ENCODE data around the gene RTL9.
"Not testable (repeated sequence)": the region's sequence is repeated elsewhere in the genome, so short reads cannot be mapped to it uniquely, and the experiment has no call there.

Gene RTL9

DNA sequence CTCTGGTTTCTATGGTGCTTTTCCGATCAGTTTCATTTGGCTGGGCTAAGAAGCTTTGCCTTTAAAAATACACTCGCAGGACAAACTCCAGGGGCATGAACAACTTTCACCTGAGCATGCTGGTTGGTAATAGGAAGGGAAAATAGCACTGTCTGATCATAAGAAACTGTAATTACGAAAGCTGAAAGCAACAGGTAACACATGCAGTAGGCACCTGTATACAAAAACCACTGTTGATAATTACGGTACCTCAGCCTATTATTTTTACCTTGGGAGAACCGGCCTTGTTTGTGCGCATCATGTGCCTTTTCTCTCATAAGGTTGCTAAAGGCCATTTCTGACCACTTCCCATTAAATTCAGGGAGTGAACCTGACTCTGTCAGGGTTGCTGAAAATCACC is 45.7 kb downstream of the RTL9 start:
- no peak for DNase-seq

DNA sequence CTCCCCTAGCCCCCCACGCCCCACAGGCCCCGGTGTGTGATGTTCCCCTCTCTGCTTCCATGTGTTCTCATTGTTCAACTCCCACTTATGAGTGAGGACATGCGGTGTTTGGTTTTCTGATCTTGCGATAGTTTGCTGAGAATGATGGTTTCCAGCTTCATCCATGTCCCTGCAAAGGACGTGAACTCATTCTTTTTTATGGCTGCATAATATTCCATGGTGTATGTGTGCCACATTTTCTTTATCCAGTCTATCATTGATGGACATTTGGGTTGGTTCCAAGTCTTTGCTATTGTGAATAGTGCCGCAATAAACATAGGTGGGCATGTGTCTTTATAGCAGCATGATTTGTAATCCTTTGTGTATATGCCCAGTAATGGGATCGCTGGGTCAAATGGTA is 47.6 kb downstream of the RTL9 start:
- not testable (repeated sequence) for DNase-seq

DNA sequence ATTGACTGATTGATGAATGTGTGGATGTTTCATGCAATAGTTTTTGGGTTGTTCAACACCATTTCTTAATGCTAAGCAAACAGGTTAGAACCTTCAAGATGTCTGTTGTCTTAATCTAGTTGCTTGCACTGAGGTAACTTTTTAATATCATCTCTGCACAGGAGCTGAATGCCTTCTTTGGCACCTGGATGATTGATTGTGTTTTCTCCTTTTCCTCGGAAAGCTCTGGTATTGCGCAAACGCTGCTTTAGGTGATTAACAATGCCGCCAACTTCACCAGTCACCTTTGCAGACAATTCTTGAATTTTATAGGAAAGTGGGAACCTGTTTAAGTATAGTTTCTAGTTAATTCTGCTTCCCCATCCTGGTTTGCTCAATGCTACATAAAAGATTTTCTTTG is 48.2 kb downstream of the RTL9 start:
- DNase-seq = no peak

DNA sequence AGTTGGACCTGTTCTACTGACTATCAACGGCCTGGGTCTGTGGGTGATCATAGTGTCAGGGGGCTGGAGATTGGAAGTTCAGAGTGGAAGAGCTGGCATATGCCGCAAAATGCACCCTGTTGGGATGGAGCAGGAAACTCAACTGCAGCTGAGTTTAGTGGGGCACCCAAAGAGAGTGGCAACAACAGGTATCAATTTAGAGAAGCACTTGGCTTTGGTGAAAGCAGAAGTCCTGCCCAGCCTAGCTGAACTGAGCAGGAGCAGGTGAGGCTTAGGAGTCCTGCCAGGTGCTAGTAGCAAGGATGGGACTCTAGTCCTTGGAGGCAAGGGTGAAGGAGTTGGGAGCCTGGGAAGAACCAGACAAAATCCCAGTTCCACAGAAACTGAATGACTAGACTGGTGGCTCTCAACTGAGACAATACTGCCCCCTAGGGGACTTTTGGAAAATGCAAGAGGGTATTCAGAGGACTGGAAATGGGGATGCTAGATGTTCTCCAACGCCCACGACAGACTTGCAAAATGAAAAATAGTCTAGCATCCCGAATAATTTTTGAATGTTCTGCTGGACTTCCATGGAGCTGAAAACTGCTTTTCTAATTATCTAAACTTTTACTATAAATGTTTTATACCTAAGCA is 49.4 kb downstream of the RTL9 start:
- DNase-seq = peak in 26 of 51 donors; percentile 0 to 58 (median 8)
